Glutamatergic neuron (in vitro differentiated cells): ENCODE measurements around the gene FAM216A. TPM values are rescaled to one million over a fixed set of nuclear protein-coding genes. Genes with fewer than 3 reads are reported as not detected.
"Not testable (repeated sequence)": the region's sequence is repeated elsewhere in the genome, so short reads cannot be mapped to it uniquely, and the experiment has no call there.

ENCODE experiments used
- DNase-seq: peaks from one replicate; pipeline ENCODE4 v3.0.0; 2022
- H3K27ac Mint-ChIP-seq: one replicate; pipeline ENCODE4 v1.8.0; 2020; ENCODE audit warnings: mild to moderate bottlenecking, mixed read lengths, inconsistent platforms; ENCODE audit not compliant: unreplicated experiment
- H3K27me3 Mint-ChIP-seq: one replicate; pipeline ENCODE4 v1.8.0; 2020; ENCODE audit warnings: mild to moderate bottlenecking, moderate library complexity, mixed read lengths, inconsistent platforms; ENCODE audit not compliant: unreplicated experiment
- H3K36me3 Mint-ChIP-seq: one replicate; pipeline ENCODE4 v1.8.0; 2020; ENCODE audit warnings: mild to moderate bottlenecking, mixed read lengths, inconsistent platforms; ENCODE audit not compliant: unreplicated experiment
- H3K4me1 Mint-ChIP-seq: one replicate; pipeline ENCODE4 v1.8.0; 2020; ENCODE audit warnings: mild to moderate bottlenecking, low read depth, mixed read lengths, inconsistent platforms; ENCODE audit not compliant: unreplicated experiment
- H3K4me3 Mint-ChIP-seq: one replicate; pipeline ENCODE4 v1.8.0; 2020; ENCODE audit warnings: mild to moderate bottlenecking, mixed read lengths, inconsistent platforms; ENCODE audit not compliant: unreplicated experiment
- H3K9me3 Mint-ChIP-seq: one replicate; pipeline ENCODE4 v1.8.0; 2020; ENCODE audit warnings: mild to moderate bottlenecking, moderate library complexity, mixed read lengths, inconsistent platforms; ENCODE audit not compliant: unreplicated experiment
- total RNA-seq: library from RNA; stranded (reverse); fragmentation: NEBNext Ultra II Directional; extraction: Animal tissue kit (Norgen Biotek cat#: 25700); gene quantifications from one replicate; pipeline ENCODE4 v1.2.1, GENCODE V29; 2021; ENCODE audit not compliant: unreplicated experiment
- TF ChIP-seq, protein P1 (sequence below): fragments of 200-600 bp; sonication (generic); IDR thresholded peaks from one replicate; pipeline ENCODE4 v1.5.0; 2021; ENCODE audit not compliant: partially characterized antibody, unreplicated experiment

The FAM216A gene
- total RNA-seq, 1 donor from 2014 or later: 21.7 TPM

- H3K27ac Mint-ChIP-seq: no peak overlapping the region
- peaks cover 10% of the 10 kb centered on the region for H3K4me1 Mint-ChIP-seq
- DNase-seq: no peak
- no peaks in the 10 kb centered on the region for H3K36me3 Mint-ChIP-seq
- H3K4me3 Mint-ChIP-seq: no peak overlapping the region
- peaks cover 9% of the 10 kb centered on the region for H3K27me3 Mint-ChIP-seq
- TF ChIP-seq, protein P1, sequence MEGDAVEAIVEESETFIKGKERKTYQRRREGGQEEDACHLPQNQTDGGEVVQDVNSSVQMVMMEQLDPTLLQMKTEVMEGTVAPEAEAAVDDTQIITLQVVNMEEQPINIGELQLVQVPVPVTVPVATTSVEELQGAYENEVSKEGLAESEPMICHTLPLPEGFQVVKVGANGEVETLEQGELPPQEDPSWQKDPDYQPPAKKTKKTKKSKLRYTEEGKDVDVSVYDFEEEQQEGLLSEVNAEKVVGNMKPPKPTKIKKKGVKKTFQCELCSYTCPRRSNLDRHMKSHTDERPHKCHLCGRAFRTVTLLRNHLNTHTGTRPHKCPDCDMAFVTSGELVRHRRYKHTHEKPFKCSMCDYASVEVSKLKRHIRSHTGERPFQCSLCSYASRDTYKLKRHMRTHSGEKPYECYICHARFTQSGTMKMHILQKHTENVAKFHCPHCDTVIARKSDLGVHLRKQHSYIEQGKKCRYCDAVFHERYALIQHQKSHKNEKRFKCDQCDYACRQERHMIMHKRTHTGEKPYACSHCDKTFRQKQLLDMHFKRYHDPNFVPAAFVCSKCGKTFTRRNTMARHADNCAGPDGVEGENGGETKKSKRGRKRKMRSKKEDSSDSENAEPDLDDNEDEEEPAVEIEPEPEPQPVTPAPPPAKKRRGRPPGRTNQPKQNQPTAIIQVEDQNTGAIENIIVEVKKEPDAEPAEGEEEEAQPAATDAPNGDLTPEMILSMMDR: no peak
- H3K9me3 Mint-ChIP-seq: peaks cover 10% of the 10 kb centered on the region
These were observed 3.6 kb upstream of the FAM216A start for GRCh38 chr12:110465024-110465423.

GRCh38 chr12:110465765-110466164 is 2.9 kb upstream of the FAM216A start:
- not testable (repeated sequence) for H3K4me3 Mint-ChIP-seq, H3K36me3 Mint-ChIP-seq, H3K27ac Mint-ChIP-seq, DNase-seq, H3K27me3 Mint-ChIP-seq, H3K4me1 Mint-ChIP-seq
- H3K9me3 Mint-ChIP-seq: peaks cover 10% of the 10 kb centered on the region

GRCh38 chr12:110466791-110467190 is 1.9 kb upstream of the FAM216A start:
- no peak for DNase-seq
- peaks cover 10% of the 10 kb centered on the region for H3K4me1 Mint-ChIP-seq
- no peak overlapping the region for H3K27ac Mint-ChIP-seq
- TF ChIP-seq, protein P1: no peak
- peak overlapping the region; percentile 100 for H3K4me3 Mint-ChIP-seq
- H3K27me3 Mint-ChIP-seq: peaks cover 9% of the 10 kb centered on the region
- H3K9me3 Mint-ChIP-seq: peaks cover 10% of the 10 kb centered on the region
- no peaks in the 10 kb centered on the region for H3K36me3 Mint-ChIP-seq

DNA sequence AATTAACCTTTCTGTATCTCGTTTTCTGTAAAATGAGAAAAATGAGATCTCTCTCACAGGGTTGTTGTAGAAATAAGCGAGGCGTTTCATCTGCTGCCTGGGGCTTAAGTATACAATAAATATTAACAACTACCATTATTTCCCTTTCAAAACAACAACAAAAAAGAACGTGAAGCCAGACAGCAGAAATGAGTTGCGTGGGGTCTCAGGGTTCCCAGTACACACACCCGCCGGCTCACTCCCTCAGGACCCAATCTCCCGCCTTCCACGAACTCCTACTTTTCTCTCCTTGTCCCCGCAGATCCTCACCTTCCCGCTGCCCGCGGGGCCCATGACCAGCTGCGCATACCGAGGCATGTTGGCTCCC is 815 bp upstream of the FAM216A start:
- peak overlapping the region; percentile 96 for H3K27ac Mint-ChIP-seq
- H3K36me3 Mint-ChIP-seq: no peaks in the 10 kb centered on the region
- H3K9me3 Mint-ChIP-seq: peaks cover 10% of the 10 kb centered on the region
- no peak for DNase-seq
- TF ChIP-seq, protein P1: no peak
- peaks cover 10% of the 10 kb centered on the region for H3K4me1 Mint-ChIP-seq
- H3K27me3 Mint-ChIP-seq: peaks cover 9% of the 10 kb centered on the region
- H3K4me3 Mint-ChIP-seq: peak overlapping the region; percentile 100

DNA sequence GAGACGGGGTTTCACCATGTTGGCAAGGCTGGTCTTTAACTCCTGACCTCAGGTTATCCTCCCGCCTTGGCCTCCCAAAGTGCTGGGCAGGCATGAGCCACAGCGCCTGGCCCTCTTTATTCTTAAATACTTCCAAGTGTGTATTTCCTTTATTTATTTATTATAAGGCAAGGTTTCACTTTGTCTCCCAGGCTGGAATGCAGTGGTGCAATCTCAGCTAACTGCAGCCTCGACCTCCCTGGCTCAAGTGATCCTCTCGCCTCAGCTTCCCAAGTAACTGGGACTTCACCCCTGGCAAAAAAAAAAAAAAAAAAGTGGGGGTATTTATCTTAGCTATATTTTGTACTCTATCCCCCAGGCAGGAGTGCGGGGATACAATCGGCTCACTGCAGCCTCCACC is 6.8 kb downstream of the FAM216A start:
- TF ChIP-seq, protein P1: no peak
- Mint-ChIP-seq H3K9me3 (no peaks in the 10 kb centered on the region), H3K36me3 (no peaks in the 10 kb centered on the region), H3K4me3 (no peak overlapping the region), H3K27ac (no peak overlapping the region), H3K27me3 (no peaks in the 10 kb centered on the region), H3K4me1 (no peaks in the 10 kb centered on the region)
- DNase-seq: no peak
